ENCODE measurements around the gene SLFN11. TPM values are rescaled to one million over a fixed set of nuclear protein-coding genes. Genes with fewer than 3 reads are reported as not detected.
"Not testable (repeated sequence)": the region's sequence is repeated elsewhere in the genome, so short reads cannot be mapped to it uniquely, and the experiment has no call there.

The SLFN11 gene
- total RNA-seq, 1 donor from 2014 or later: 24.4 TPM

DNA sequence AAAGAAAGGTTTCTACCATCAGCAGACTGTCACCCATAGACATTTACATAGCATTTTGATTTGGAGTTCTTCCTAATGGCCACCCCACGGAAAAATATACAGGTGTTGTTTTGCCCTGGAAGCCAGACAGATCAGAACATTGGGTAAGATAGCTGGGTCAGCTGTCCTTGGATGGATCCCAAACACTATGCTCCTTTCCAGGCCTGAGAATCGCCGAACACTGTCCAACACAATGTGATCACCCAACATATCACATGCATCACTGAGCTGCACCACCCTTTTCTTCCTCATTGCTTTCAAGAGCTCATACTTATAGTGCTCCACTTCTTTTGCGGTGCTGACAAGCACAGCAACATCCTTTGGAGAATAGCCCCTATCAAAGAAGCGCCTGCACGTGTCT, 21.1 kb downstream of the SLFN11 start:
- DNase-seq (ENCODE audit: low spot score): no peak

DNA sequence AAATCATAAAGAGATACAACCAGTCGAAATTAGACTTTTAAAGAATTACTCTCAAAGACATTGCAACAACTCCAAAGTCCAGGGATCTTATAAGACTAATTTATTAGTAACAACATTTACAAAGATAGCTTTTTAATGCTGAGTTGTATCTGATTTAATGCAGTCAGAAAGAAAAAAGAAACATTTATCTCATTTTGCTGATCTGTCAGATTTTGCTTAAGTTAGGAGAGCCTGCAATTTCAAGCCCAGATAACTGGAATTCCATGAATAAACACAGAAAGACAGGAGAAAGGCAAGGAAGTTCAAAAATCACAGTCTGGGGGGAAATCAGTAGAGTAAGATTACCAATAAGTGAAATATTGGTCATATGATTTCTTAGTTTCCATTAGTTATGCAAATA, 22.9 kb downstream of the SLFN11 start:
- no peak for DNase-seq (ENCODE audit: low spot score)

DNA sequence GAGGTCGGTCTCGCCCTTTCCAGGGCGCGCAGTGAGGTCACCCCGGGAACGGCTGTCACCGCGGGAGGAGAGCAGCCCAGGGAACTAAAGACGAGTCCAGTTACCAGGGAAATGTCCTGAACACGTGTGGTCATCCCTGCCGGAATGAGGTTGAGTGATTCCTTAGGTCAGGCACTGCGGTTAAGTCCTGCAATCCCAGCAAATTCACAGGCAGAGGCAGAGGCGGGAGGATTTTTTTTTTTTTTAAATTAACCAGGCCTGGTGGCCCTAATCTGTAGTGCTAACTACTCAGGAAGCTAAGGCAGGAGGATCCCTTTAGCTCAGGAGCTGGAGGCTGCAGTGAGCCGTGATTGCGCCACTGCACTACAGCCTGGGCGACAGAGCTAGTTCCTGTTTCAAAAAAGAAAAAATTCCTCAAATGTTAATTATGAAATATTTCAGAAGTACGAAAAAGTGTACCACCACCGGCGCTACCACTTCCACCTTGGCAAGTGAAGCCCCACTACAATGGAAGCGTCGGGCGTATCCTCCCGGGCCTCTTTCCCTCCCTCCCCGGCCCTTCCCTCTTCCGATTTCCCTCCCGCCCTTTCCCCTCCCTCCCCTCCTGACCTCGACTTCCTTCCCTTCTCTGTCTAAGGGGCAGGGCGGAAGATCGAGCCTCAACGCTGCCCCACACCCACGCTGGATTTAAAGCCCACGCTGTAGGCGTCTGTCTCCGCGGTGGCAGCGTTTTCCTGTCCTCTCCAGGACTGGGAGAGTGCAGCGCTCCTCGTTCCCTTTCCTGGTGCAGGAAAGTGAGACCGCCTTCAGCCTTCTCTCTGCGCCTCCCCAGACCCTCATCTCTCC, 27.3 kb downstream of the SLFN11 start:
- DNase-seq (ENCODE audit: low spot score): peak; percentile 76

DNA sequence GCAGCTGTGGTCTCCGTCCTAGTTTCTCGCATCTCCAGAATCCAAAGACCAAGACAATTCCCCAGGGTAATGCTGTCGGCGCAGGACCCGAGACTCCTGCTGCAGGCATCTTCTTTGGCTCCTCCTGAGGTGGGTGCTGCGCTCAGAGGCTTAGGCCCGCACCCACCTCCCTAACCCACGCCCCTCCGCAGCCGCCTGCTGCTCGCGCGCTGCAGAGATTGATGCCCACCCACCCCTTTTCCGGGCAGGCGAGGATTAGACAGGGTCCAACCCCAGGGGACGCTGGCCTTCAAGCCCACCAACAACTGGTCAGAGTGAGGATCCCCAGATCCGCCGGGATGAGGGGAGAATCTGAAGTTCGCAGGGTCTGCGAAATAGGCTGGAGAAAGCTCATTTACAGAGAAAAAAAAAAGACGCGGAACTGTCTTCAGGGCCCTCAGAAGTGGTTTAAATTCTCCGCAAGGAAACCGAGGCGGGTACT, 27.9 kb downstream of the SLFN11 start:
- no peak for DNase-seq (ENCODE audit: low spot score)

DNA sequence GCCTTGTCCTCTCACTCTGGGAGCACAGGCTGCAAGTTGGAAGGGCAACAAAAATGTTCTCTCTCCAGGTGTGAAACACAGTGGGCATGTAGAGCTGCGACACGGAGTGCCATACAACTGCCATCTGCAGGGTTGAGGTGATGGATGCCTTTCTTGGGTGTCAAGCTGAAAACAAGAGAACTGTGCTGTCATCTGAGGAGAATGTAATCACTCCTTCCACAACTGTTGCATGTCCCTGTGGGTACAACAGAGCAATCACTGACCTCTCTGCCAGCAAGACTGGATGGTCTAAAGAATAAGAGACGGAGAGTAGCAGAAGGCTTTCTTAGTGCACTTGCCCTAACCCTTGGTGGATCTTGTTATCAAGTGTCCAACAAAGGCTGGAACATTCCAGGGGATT, 29.2 kb downstream of the SLFN11 start:
- no peak for DNase-seq (ENCODE audit: low spot score)

DNA sequence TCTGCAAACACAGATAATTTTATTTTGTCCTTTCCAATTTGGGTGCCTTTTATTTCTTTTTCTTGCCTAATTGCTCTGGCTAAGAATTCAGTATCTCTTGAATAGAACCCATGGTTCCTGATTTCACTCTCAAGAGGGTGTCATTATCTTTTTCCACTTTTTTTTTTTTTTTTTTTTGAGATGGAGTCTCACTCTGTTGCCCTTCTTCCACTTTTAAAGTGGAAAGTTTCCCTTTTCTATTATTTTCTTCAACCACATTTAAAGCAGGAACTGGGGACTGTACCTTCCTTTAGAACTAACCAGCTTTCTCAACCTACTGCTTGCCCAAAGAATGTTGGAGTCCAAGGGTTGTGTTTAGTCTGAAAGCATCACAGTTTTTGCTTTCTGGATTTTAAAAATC, 31.1 kb downstream of the SLFN11 start:
- no peak for DNase-seq (ENCODE audit: low spot score)

DNA sequence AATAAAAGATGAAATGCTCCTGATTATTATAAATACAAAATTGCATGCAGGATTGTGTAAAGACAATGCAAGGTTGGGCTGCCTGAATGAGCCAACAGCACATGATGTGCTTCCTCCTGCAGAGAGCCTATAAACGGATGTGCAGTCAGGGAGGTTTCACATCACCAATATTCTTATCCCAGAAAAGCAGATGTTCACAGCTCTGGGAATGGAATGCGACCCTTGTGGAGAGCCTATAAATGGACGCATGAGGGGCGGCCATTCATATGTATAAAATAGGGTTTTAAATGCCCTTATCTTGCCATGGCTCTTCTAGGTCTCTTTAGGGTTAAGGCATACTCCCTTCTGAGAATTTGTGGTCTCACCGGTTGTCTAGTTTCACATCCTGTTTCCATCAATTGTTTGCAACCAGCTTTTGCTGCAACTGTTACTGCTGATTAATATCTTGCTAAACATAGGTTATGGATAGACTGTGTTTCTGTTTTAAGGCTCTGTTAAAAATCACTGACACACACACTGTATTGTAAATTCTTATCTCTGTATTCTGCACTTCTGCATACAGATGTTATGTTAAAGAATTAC, 31.9 kb downstream of the SLFN11 start:
- no peak for DNase-seq (ENCODE audit: low spot score)

DNA sequence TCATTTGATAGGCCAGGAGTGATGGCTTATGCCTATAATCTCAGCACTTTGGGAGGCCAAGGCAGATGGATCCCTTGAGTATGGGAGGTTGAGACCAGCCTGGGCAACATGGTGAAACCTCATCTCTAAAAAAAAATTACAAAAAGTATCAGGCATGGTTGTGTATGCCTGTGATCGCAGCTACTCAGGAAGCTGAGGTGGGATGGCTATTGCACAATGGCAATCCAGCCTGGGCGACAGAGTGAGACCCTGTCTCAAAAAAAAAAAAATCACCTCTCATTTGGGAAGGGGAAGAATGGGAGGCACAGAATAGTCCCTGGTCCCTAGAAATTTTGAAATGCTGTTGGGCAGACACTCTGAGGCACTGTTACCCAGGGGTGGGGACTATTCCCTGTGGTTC, 35.2 kb downstream of the SLFN11 start:
- DNase-seq (ENCODE audit: low spot score): no peak

DNA sequence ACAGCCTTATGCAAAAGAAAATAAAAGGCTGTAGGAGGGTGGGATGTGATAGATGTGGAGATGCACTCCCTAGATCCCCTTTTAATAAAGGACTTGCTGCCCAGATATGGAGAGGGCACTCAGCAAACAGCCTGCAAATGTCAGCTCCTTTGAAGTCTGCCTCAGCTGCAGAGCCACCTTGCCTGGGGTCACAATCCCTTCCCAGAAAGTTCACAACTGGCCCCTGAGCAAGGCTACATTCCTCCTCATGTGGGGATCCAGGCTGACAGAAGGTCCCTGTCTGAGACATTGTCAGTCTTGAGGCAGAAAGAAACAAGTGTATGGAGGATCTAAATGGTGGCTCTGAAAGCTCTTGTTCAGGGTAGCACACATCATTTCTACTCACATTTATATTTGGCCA, 36.1 kb downstream of the SLFN11 start:
- DNase-seq (ENCODE audit: low spot score): no peak

DNA sequence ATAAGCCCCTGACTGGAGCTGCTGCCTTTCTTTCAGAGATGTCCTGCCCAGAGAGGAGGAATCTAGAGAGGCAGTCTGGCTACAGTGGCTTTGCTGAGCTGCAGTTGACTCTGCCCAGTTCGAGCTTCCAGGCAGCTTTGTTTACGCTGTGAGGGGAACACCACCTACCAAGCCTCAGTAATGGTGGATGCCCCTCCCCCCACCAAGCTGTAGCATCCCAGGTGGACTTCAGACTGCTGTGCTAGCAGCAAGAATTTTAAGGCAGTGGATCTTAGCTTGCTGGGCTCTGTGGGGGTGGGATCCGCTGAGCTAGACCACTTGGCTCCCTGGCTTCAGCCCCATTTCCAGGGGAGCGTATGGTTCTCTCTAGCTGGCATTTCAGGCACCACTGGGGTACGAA, 39.8 kb downstream of the SLFN11 start:
- not testable (repeated sequence) for DNase-seq (ENCODE audit: low spot score)

DNA sequence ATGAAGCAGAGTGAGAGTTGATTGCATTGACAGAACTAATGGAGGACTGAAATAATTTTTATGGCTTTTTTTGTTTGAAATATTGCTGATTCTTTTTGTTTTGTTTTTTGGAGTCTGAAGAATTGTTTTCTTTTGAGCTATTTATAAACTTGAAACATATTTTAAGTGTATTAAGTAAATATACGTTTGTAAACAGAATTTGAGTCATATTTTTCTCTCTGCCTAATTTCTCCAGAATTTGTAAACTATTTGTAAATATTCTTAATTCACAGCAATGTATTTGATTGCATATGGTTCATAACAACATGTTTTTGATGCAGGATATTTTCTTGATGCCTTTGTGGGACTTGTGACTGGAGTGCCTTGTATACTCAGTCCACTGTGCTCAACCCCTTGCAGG, 50.7 kb downstream of the SLFN11 start:
- DNase-seq (ENCODE audit: low spot score): no peak

DNA sequence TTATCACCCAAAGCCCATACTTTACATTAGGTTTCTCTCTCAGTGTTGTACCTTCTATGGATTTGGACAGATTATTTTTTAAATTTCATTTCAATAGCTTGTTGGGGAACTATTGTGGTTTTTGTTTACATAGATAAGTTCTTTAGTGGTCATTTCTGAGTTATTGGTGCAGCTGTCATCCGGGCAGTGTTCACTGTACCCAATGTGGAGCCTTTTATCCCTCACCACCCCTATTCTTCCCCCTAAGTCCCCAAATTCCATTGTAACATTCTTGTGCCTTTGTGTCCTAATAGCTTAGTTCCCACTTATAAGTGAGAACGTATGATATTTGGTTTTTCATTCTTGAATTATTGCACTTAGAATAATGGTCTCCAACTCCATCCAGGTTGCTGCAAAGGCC, 57.5 kb downstream of the SLFN11 start:
- DNase-seq (ENCODE audit: low spot score): no peak

DNA sequence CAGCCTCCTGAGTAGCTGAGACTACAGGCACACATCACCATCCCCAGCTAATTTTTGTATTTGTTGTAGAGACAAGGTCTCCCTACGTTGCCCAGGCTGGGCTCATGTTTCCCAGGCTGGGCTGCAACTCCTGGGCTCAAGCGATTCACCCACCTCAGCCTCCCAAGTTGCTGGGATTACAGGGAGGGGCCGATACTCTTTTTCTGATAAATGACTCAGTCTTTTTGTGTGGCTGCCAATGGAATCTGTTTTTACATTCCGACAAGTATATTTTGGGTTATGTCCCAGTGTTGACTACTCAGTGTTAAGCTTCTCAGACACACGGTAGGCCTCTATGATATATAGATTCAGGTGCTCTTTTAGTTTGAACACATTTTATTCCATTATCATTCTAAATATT, 58.1 kb downstream of the SLFN11 start:
- DNase-seq (ENCODE audit: low spot score): no peak

DNA sequence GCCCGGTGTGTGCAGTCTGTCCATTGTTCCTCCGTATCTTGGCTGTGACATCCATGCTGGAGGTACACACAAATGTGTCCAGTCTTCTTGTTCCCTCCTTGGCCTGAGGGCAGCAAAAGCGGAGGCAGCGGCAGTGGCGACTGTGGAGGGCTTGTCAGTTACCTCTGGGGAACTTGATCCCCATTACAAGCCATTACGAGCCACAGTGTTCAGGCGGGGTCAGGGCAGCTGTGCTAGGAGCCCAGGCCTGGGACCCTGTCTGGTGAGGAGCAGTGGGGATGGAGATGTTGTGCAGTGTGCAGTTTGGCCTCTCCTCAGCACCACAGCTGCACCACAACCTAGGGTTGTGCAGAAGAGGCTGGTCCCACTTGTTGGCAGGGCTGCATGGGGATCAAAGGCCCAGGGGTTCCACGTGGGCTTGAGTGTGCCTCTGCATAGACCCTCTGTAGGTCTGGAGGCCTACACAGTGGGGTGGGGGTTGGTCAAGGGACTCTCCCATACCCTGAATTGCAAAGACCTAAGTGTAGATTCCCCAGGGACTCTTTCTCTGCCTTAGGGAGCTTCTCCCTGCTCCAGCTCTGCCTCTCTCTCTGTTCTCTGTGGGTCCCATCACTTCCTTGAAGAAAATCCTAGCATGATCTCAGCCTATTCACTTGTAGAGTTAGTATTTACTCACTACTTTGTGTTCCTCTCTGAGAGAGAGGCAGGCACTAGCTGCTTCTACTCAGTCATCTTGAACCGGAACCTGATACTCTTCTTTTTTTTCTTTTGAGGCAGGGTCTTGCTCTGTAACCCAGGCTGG, 58.8 kb downstream of the SLFN11 start:
- no peak for DNase-seq (ENCODE audit: low spot score)

DNA sequence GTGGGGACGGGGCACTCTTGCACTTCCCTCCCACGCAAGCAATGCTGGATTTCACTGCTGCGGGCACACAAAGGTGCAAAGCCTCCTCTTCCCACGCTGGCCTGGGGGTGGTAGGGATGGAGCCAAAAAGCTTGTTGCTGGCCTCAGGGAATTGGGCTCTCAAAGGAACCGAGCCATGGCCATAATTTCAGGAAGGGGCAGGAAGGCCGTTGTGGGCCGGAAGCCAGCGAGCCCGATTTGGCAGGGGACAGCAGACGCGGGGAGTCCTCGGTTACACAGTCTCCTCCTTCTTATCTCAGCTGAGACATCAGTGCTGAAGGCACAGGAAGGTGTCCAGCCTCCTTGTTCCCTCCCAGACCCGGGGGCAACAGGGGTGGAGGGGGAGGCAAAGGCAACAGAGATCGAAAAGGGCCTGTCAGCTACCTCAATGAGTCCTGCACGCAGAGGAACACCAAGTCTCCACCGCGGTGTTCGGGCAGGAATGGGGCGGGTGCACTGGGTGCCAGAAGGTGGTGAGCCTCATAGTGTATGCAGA, 59.5 kb downstream of the SLFN11 start:
- DNase-seq (ENCODE audit: low spot score): no peak

DNA sequence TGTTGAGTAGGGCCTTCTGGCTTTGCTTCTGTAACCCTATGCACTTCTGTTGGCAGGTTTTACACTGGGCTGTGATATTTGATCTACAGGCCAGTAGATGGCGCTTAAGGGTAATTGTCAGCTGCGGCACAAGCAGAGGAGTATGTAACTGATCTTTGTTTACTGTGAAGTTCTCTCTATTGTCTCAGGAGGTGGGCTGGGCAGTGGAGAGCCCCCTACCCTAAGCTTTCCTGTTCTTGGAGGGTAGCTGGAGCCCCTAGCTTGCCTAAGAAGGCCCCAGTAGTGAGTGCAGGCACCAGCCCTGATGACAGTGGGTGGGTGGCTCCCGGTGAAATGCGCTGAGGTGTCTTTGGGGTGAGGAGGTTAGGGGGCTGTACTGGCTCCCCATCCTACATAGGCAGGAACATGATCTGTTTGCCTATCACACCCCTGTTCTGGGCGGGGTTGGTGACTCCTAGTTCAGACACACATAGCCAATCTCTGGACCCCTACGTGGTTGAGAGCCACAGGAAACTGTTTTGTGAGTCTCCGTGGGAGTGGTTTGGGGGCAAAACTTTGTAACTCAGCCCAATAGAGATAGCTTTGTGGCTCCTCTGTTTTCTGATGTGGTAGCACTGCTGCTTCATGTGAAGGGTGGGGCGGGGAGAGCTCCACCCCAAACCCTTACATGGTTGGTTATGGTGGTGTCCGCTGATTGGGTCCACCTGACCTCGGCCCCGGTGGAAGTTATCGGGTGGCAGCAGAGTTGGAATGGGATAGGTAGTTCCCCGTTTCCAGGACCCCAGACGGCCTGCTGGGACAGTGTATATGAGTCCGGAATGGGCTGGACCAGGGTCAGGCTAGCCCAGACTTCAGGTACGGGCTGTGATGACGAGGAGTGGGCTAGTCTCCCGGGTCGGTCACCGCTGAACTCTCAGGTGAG, 60.4 kb downstream of the SLFN11 start:
- peak; percentile 53 for DNase-seq (ENCODE audit: low spot score)

DNA sequence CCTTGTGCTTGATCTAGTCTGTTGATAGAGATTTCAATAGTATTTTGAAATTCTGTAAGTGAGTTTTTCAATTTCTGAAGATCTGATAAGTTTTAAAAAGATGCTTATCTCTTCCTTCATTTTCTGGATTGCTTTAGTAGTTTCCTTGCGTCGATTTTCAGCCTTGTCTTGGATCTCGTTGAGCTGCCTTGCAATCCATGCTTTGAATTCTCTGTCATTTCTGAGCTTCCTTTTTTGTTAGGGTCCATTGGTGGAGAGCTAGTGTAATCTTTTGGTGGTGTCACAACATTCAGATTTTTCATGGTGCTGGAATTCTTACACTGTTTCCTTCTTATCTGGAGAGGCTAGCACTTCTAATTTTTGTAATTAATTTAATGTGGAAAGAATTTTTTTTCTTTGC, 61.1 kb downstream of the SLFN11 start:
- no peak for DNase-seq (ENCODE audit: low spot score)

DNA sequence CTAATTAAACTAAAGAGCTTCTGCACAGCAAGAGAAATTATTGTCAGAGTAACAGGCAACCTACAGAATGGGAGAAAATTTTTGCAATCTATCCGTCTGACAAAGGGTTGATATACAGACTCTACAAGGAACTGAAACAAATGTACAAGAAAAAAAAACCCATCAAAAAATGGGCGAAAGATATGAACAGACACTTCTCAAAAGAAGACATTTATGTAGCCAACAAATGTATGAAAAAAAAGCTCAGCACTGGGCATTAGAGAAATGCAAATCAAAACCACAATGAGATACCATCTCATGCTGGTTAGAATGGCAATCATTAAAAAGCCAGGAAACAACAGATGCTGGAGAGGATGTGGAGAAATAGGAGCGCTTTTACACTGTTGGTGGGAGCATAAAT, 64.1 kb downstream of the SLFN11 start:
- not testable (repeated sequence) for DNase-seq (ENCODE audit: low spot score)

All from ureter (tissue), 1 donor.